HepG2 (cell line): ENCODE data around the gene YIF1B. TPM values are rescaled to one million over a fixed set of nuclear protein-coding genes. Genes with fewer than 3 reads are reported as not detected.

Experiments
- ATAC-seq: fragments of 200-7000 bp; cut with Tn5 transposase; 3 replicates; pipeline ENCODE4 v1.9.1; 2020; ENCODE audit warnings: mild to moderate bottlenecking, moderate library complexity
- BruUV-seq: library from RNA; stranded (reverse); fragments of 400-500 nt; replicated peaks from 2 replicates; lab custom pipeline; 2021; lab: Mats Ljungman, UMichigan
- CTCF ChIA-PET: fragments of 300-600 bp; formaldehyde crosslinking; extraction: SDS; loops from one replicate; lab custom pipeline; 2021; ENCODE audit warnings: low total read pairs, inconsistent platforms, low intra/inter-chr PET ratio; lab: Yijun Ruan, JAX
- POLR2A ChIA-PET: fragments of 350-600 bp; sonication (Branson Sonifier 250); formaldehyde crosslinking; loops from one replicate; lab custom pipeline; 2020; ENCODE audit warnings: antibody characterized with exemption, inconsistent platforms; lab: Yijun Ruan, JAX
- DNase-seq: peaks from one replicate; pipeline ENCODE4 v3.0.0-alpha.2; 2015; ENCODE audit warnings: low spot score
- FAIRE-seq: peaks from 3 replicates; lab custom pipeline; 2011; peaks lifted over from hg19 to GRCh38; lab: Jason Lieb, UNC
- H2AFZ ChIP-seq: one replicate; pipeline ENCODE4 v1.6.1; 2011; ENCODE audit warnings: low read length, inconsistent platforms
- H3K27ac ChIP-seq: fragments of 300-600 bp; 3 replicates; pipeline ENCODE4 v1.8.0; 2011; ENCODE audit warnings: mixed run types, mild to moderate bottlenecking, mixed read lengths, low read length, inconsistent platforms; ENCODE audit not compliant: insufficient read depth; ENCODE audit errors: extremely low read length
- H3K27me3 ChIP-seq, 2 experiments: fragments of 200-600 bp in 1 of 2; 2 replicates in 1 of 2; 3 replicates in 1 of 2; pipeline versions ENCODE4 v1.6.0 to v1.8.0; 2011; ENCODE audit warnings: low read length in 2 of 2, mild to moderate bottlenecking in 2 of 2, moderate library complexity in 2 of 2, inconsistent platforms in 1 of 2; ENCODE audit not compliant: insufficient read depth in 2 of 2, control insufficient read depth in 1 of 2
- H3K36me3 ChIP-seq, 2 experiments: fragments of 200-600 bp in 1 of 2; replicated peaks in 1 of 2; 2 replicates in 1 of 2; 3 replicates in 1 of 2; pipeline versions ENCODE4 v1.5.1 to v1.8.0; 2011; ENCODE audit warnings: low read length in 2 of 2, inconsistent platforms in 1 of 2; ENCODE audit not compliant: insufficient read depth in 2 of 2, control insufficient read depth in 1 of 2
- H3K4me1 ChIP-seq: 2 replicates; pipeline ENCODE4 v1.5.1; 2012; ENCODE audit warnings: low read length, inconsistent platforms; ENCODE audit not compliant: insufficient read depth
- H3K4me2 ChIP-seq: 2 replicates; pipeline ENCODE4 v1.6.0; 2011; ENCODE audit warnings: low read depth, low read length, inconsistent platforms
- H3K4me3 ChIP-seq, 3 experiments: fragments of 200-600 bp in 1 of 3; sonication (generic), shearing (Covaris generic) in 1 of 3; replicated peaks in 1 of 3; 2 replicates each; pipeline ENCODE4 v1.5.1; 2011 to 2016; ENCODE audit warnings: low read length in 3 of 3, inconsistent platforms in 2 of 3, low read depth in 2 of 3, mild to moderate bottlenecking in 2 of 3, control low read depth in 1 of 3, mixed read lengths in 1 of 3; ENCODE audit not compliant: insufficient read depth in 1 of 3
- H3K79me2 ChIP-seq: one replicate; pipeline ENCODE4 v1.6.1; 2011; ENCODE audit warnings: low read length, inconsistent platforms; ENCODE audit not compliant: insufficient read depth
- H3K9ac ChIP-seq: 2 replicates; pipeline ENCODE4 v1.6.0; 2011; ENCODE audit warnings: mild to moderate bottlenecking, low read depth, low read length, inconsistent platforms; ENCODE audit not compliant: insufficient read depth
- H3K9me3 ChIP-seq: 2 replicates; pipeline ENCODE4 v1.5.1; 2012; ENCODE audit warnings: mild to moderate bottlenecking, low read length
- H4K20me1 ChIP-seq: 2 replicates; pipeline ENCODE4 v1.6.0; 2011; ENCODE audit warnings: inconsistent platforms, mild to moderate bottlenecking, low read length, moderate library complexity; ENCODE audit not compliant: insufficient read depth
- ERF ChIP-seq: IDR thresholded peaks from 2 replicates; pipeline ENCODE4 v1.6.1; 2018; ENCODE audit warnings: missing biosample characterization, missing genetic modification reagents
- GATAD2A ChIP-seq: IDR thresholded peaks from 2 replicates; pipeline ENCODE4 v1.6.1; 2016
- GTF2F1 ChIP-seq: fragments of 150-350 bp; IDR thresholded peaks from 2 replicates; pipeline ENCODE4 v1.6.1; 2014; ENCODE audit warnings: low read length
- KDM3A ChIP-seq: IDR thresholded peaks from 2 replicates; pipeline ENCODE4 v1.6.1; 2018; ENCODE audit warnings: low read depth, missing compliant biosample characterization
- ONECUT2 ChIP-seq: sonication (generic); formaldehyde crosslinking; IDR thresholded peaks from 2 replicates; pipeline ENCODE4 v1.4.0; 2020; ENCODE audit warnings: missing genetic modification reagents
- PLRG1 ChIP-seq: fragments of 450-650 bp; conservative IDR thresholded peaks from 2 replicates; pipeline ENCODE4 v1.6.1; 2016
- SMC3 ChIP-seq: IDR thresholded peaks from 2 replicates; pipeline ENCODE4 v1.6.1; 2011; ENCODE audit warnings: low read length, improper control_type of control experiment
- SNAPC4 ChIP-seq: sonication (generic); formaldehyde crosslinking; IDR thresholded peaks from 2 replicates; pipeline ENCODE4 v1.4.0; 2020; ENCODE audit warnings: mild to moderate bottlenecking, missing genetic modification reagents
- STAG1 ChIP-seq: sonication (generic); formaldehyde crosslinking; IDR thresholded peaks from 2 replicates; pipeline ENCODE4 v1.4.0; 2020; ENCODE audit warnings: missing genetic modification reagents
- ZBTB21 ChIP-seq: sonication (generic); formaldehyde crosslinking; IDR thresholded peaks from 2 replicates; pipeline ENCODE4 v1.4.0; 2020; ENCODE audit warnings: missing genetic modification reagents
- ZBTB34 ChIP-seq: sonication (generic); formaldehyde crosslinking; IDR thresholded peaks from 2 replicates; pipeline ENCODE4 v1.8.0; 2022; ENCODE audit warnings: mild to moderate bottlenecking, missing genetic modification reagents
- ZSCAN5A ChIP-seq: sonication (generic); formaldehyde crosslinking; IDR thresholded peaks from 2 replicates; pipeline ENCODE4 v1.8.0; 2022; ENCODE audit warnings: mild to moderate bottlenecking, missing genetic modification reagents, borderline replicate concordance
- WGBS: methylation state at CpG from one replicate; pipeline ENCODE4 v1.1.6; 2017; ENCODE audit warnings: low lambda C conversion rate; 5-methylcytosine and 5-hydroxymethylcytosine counted together
- in situ Hi-C: cut with HindIII; loops from 2 replicates; pipeline ENCODE4 v1.10.0; 2017; ENCODE audit warnings: low pct_unique_long_range_greater_than_20kb; ENCODE audit not compliant: extremely low pct_ligation_motif_present
- intact Hi-C: fragments of 100-400 bp; cut with micrococcal nuclease; formaldehyde crosslinking; loops from one replicate; pipeline ENCODE4 v1.10.0; 2022; ENCODE audit not compliant: unreplicated experiment
- polyA plus RNA-seq, 8 experiments: library from polyadenylated mRNA; depleted of rRNA in 3 of 8; stranded (reverse) in 7 of 8; unstranded in 1 of 8; fragments of >200 nt; fragmentation: Illumina TruSeq in 4 of 8; extraction: Trizol in 4 of 8; gene quantifications; 2 replicates each; pipeline versions ENCODE4 v1.2.1 to v1.2.3, GENCODE V29; 2011 to 2016; ENCODE audit warnings: low read depth in 4 of 8, missing spikeins in 1 of 8, mixed read lengths in 1 of 8; ENCODE audit not compliant: insufficient read depth in 1 of 8
- total RNA-seq, 5 experiments: library from RNA; depleted of rRNA; stranded (reverse); fragments of >200 nt; fragmentation: Illumina TruSeq; extraction: Trizol; gene quantifications; 2 replicates each; pipeline ENCODE4 v1.2.3, GENCODE V29; 2016; ENCODE audit warnings: low read depth in 1 of 5

YIF1B gene
- total and polyA plus RNA-seq, 2 of the 13 experiments (the other 11 are each of a cell fraction or from before 2014, with no cell fraction given) = 41.4 to 85.2 TPM

GRCh38 chr19:38293281-38293680, 22.5 kb downstream of the YIF1B start (continued):
- TF ChIP-seq SNAPC4 (CRISPR knock-in tag) = no peak
- no peak for TF ChIP-seq GATAD2A (CRISPR knock-in tag)
- TF ChIP-seq ZSCAN5A = no peak
- TF ChIP-seq PLRG1 = no peak

GRCh38 chr19:38291855-38292254, 23.9 kb downstream of the YIF1B start:
- Histone ChIP-seq H3K27me3 (peaks cover 3 to 30% of the 10 kb centered on the region in 2 experiments), H3K9me3 (no peaks in the 10 kb centered on the region), H2AFZ (no peak overlapping the region), H3K36me3 (no peaks in the 10 kb centered on the region), H3K4me3 (no peak overlapping the region), H3K4me2 (no peak overlapping the region), H3K9ac (no peak overlapping the region), H3K27ac (no peak overlapping the region), H3K4me1 (0 out of 2 replicates have a peak, but pooled peaks cover 5% of the 10 kb centered on the region), H3K79me2 (no peaks in the 10 kb centered on the region), H4K20me1 (no peaks in the 10 kb centered on the region)
- no peak for DNase-seq
- WGBS = 54% methylated on average over 11 of the region's 15 CpGs
- POLR2A ChIA-PET = no interaction called here
- BruUV-seq = no TSS peak
- CTCF ChIA-PET = no interaction called here
- peak; percentile 54 for ATAC-seq
- TF ChIP-seq ONECUT2 (CRISPR knock-in tag) (0 out of 2 replicates have a peak, but pooled peaks have one; percentile 32), GTF2F1 (no peak), ZBTB21 (no peak), ERF (CRISPR knock-in tag) (no peak), ZBTB34 (no peak), KDM3A (CRISPR knock-in tag) (no peak), STAG1 (CRISPR knock-in tag) (0 out of 2 replicates have a peak, but pooled peaks have one; percentile 4), SMC3 (peak; percentile 39; the same call in 1 of the 2 replicates)
- in situ Hi-C loops = no loop called here
- no peak for FAIRE-seq
- intact Hi-C loops = no loop called here
